SK-N-MC (cell line): ENCODE data around the gene PPA2.

Experiments used
- EZH2 ChIP-seq: fragments of 200-600 bp; sonication (generic); IDR thresholded peaks from one replicate; pipeline ENCODE4 v1.6.1; 2017; ENCODE audit warnings: antibody characterized with exemption
- FOXP2 ChIP-seq: optimal IDR thresholded peaks from 2 replicates; pipeline ENCODE3; 2011; ENCODE audit warnings: mild to moderate bottlenecking, moderate library complexity; ENCODE audit not compliant: insufficient read depth; ENCODE audit errors: extremely low read length, control extremely low read depth
- POLR2AphosphoS5 ChIP-seq: IDR thresholded peaks from 2 replicates; pipeline ENCODE4 v1.6.1; 2012; ENCODE audit warnings: mild to moderate bottlenecking, low read depth, low read length, borderline replicate concordance

DNA sequence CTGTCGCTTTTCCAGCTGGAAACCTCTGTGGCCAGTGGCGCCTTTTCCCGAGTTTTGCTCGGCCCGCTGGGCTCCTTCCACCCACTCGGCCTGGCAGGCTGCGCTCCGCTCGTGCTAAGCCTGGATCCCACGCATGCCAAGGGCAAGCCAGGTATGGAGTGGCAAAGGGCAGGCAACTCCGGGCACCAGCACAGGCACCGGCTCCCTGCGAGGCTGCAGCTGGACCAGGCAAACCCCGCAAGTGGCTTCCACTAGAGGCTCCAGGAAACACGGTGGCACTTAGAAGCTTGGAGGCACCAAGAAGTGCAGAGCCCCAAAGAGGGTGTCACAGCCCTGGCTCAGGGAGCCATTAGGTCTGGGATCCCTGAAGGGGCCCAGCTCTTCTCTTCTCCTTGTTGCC, 59.5 kb downstream of the PPA2 start:
- TF ChIP-seq EZH2 (no peak), POLR2AphosphoS5 (no peak), FOXP2 (no peak)
